A673 (cell line): ENCODE measurements around the gene BCL2L2. TPM values are rescaled to one million over a fixed set of nuclear protein-coding genes. Genes with fewer than 3 reads are reported as not detected.

Experiments
- BruUV-seq: library from RNA; stranded (reverse); fragments of 400-500 nt; replicated peaks from 2 replicates; lab custom pipeline; 2021; lab: Mats Ljungman, UMichigan
- CTCF ChIA-PET: fragments of 300-600 bp; sonication (Branson Sonifier 250); formaldehyde crosslinking; loops from one replicate; lab custom pipeline; 2022; ENCODE audit warnings: antibody characterized with exemption; lab: Charles Lee
- POLR2A ChIA-PET: fragments of 300-600 bp; sonication (Branson Sonifier 250); formaldehyde crosslinking; loops from one replicate; lab custom pipeline; 2022; ENCODE audit warnings: antibody characterized with exemption; ENCODE audit not compliant: low non-redundant PET; lab: Charles Lee
- DNase-seq: peaks from one replicate; pipeline ENCODE4 v3.0.0-alpha.2; 2015; ENCODE audit warnings: low spot score
- H3K27ac ChIP-seq: fragments of 200-600 bp; sonication (generic); 2 replicates; pipeline ENCODE4 v1.5.1; 2016; ENCODE audit warnings: mixed run types, low read depth, mild to moderate bottlenecking, mixed read lengths, antibody characterized with exemption, low read length; ENCODE audit not compliant: poor library complexity, severe bottlenecking
- H3K27me3 ChIP-seq: fragments of 200-600 bp; sonication (generic); replicated peaks from 2 replicates; pipeline ENCODE4 v1.6.1; 2017; ENCODE audit warnings: mixed run types, low read depth, mild to moderate bottlenecking, mixed read lengths, antibody characterized with exemption, low read length; ENCODE audit not compliant: insufficient read depth, poor library complexity
- H3K36me3 ChIP-seq: fragments of 200-600 bp; sonication (generic); 2 replicates; pipeline ENCODE4 v1.6.1; 2016; ENCODE audit warnings: mixed run types, mild to moderate bottlenecking, mixed read lengths, antibody characterized with exemption, low read length; ENCODE audit not compliant: insufficient read depth, poor library complexity, severe bottlenecking
- H3K4me1 ChIP-seq: fragments of 200-600 bp; sonication (generic); 2 replicates; pipeline ENCODE4 v1.6.1; 2017; ENCODE audit warnings: mixed run types, mild to moderate bottlenecking, mixed read lengths, antibody characterized with exemption, low read length; ENCODE audit not compliant: insufficient read depth, poor library complexity, severe bottlenecking
- H3K4me3 ChIP-seq: fragments of 200-600 bp; sonication (generic); 2 replicates; pipeline ENCODE4 v1.5.1; 2016; ENCODE audit warnings: low read depth, mixed run types, mild to moderate bottlenecking, mixed read lengths, low read length; ENCODE audit not compliant: poor library complexity, severe bottlenecking
- H3K9me3 ChIP-seq: fragments of 200-600 bp; sonication (generic); 2 replicates; pipeline ENCODE4 v1.6.1; 2016; ENCODE audit warnings: mixed run types, low read depth, mild to moderate bottlenecking, mixed read lengths, antibody characterized with exemption, low read length; ENCODE audit not compliant: poor library complexity, severe bottlenecking
- EZH2 ChIP-seq: fragments of 200-600 bp; sonication (generic); IDR thresholded peaks from 2 replicates; pipeline ENCODE4 v1.6.1; 2017; ENCODE audit warnings: borderline replicate concordance, low read depth, mild to moderate bottlenecking, mixed read lengths, antibody characterized with exemption, low read length; ENCODE audit not compliant: poor library complexity, severe bottlenecking
- intact Hi-C: fragments of 100-400 bp; cut with micrococcal nuclease; formaldehyde crosslinking; loops from one replicate; pipeline ENCODE4 v1.10.0; 2022; ENCODE audit not compliant: unreplicated experiment
- total RNA-seq: library from RNA; stranded (reverse); gene quantifications from 2 replicates; pipeline ENCODE4 v1.2.3, GENCODE V29; 2021
- TF ChIP-seq, protein P1 (sequence below): fragments of 300-800, 200-600 bp; sonication (generic); conservative IDR thresholded peaks from 2 replicates; pipeline ENCODE4 v1.5.1; 2017; ENCODE audit warnings: low read depth, mild to moderate bottlenecking, antibody characterized with exemption, low read length, moderate library complexity, mixed read lengths

The BCL2L2 gene
- total RNA-seq, 1 experiment from 2014 or later = 22.8 TPM

DNA sequence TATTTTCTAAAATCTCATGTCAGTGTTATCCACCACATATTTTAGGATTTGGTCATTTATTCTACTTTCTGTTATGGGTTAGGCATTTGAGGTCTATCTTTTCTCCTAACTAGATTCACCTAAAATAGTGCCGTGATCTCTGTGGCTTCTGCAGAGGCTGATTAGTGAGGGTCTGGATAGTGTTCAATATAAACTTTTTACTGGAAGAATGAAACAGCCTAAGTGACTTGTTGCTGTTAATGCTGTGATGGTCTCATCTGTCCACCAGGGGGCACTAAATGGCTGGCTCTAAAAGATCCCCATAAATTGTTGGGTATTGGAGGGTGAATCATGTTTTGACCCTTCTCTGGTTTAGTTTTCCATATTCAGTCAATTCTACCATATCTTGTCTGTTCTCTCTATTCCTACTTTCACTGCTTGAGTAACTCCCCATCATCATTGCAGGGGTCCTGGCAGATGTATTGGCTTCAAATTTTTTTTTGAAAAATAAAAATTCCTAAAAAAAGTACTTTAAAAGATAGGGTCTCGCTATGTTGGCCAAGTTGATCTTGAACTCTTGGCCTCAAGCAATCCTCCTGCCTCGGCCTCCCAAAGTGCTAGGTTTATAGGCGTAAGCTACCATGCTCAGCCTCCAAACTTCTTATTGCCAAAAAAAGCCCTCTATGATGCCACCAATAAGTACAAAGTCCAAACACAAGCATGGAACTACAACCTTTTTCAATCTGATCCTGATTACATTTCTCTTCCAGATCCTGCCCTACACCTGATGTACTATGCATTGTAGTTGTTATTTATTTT is 21.5 kb downstream of the BCL2L2 start:
- no peak overlapping the region for H3K27ac ChIP-seq
- BruUV-seq = no TSS peak
- no peak overlapping the region for H3K4me3 ChIP-seq
- no peaks in the 10 kb centered on the region for H3K27me3 ChIP-seq
- H3K9me3 ChIP-seq = no peaks in the 10 kb centered on the region
- peaks cover 32% of the 10 kb centered on the region for H3K36me3 ChIP-seq
- CTCF ChIA-PET = no interaction called here
- intact Hi-C loops = loop anchor here (1.0 to 2.0 kb wide), 2 partner anchors 52 to 231 kb away; no protein-coding TSS in a partner anchor
- H3K4me1 ChIP-seq = peaks cover 4% of the 10 kb centered on the region
- POLR2A ChIA-PET = no interaction called here
- no peak for TF ChIP-seq EZH2
- TF ChIP-seq, protein P1, sequence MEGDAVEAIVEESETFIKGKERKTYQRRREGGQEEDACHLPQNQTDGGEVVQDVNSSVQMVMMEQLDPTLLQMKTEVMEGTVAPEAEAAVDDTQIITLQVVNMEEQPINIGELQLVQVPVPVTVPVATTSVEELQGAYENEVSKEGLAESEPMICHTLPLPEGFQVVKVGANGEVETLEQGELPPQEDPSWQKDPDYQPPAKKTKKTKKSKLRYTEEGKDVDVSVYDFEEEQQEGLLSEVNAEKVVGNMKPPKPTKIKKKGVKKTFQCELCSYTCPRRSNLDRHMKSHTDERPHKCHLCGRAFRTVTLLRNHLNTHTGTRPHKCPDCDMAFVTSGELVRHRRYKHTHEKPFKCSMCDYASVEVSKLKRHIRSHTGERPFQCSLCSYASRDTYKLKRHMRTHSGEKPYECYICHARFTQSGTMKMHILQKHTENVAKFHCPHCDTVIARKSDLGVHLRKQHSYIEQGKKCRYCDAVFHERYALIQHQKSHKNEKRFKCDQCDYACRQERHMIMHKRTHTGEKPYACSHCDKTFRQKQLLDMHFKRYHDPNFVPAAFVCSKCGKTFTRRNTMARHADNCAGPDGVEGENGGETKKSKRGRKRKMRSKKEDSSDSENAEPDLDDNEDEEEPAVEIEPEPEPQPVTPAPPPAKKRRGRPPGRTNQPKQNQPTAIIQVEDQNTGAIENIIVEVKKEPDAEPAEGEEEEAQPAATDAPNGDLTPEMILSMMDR = peak; percentile 90
- DNase-seq = peak; percentile 82

DNA sequence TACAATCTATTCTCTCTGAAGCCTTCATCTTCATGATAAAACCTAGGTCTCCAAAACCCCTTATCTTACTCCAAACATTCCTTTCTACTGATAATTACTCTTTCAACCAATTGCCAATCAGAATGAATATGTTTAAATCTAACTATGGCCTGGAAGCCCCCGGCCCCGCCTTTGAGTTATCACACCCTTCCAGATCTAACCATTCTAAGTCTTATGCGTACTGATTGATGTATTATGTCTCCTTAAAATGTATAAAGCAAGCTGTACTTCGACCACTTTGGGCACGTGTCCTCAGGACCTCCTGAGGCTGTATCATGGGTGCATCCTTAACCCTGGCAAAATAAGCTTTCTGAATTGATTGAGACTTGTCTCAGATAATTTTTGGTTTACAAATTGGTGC is 29.0 kb downstream of the BCL2L2 start:
- intact Hi-C loops = loop anchor here (1.0 kb wide), 1 partner anchor 17 kb away; the partner anchor contains the start of gene SLC22A17
- H3K36me3 ChIP-seq = no peaks in the 10 kb centered on the region
- TF ChIP-seq EZH2 = no peak
- TF ChIP-seq, protein P1 = no peak
- ChIA-PET CTCF (no interaction called here), POLR2A (no interaction called here)
- peaks cover 20% of the 10 kb centered on the region for H3K9me3 ChIP-seq
- no peaks in the 10 kb centered on the region for H3K27me3 ChIP-seq
- no peak overlapping the region for H3K27ac ChIP-seq
- H3K4me3 ChIP-seq = no peak overlapping the region
- DNase-seq = no peak
- no peaks in the 10 kb centered on the region for H3K4me1 ChIP-seq
- BruUV-seq = no TSS peak

DNA sequence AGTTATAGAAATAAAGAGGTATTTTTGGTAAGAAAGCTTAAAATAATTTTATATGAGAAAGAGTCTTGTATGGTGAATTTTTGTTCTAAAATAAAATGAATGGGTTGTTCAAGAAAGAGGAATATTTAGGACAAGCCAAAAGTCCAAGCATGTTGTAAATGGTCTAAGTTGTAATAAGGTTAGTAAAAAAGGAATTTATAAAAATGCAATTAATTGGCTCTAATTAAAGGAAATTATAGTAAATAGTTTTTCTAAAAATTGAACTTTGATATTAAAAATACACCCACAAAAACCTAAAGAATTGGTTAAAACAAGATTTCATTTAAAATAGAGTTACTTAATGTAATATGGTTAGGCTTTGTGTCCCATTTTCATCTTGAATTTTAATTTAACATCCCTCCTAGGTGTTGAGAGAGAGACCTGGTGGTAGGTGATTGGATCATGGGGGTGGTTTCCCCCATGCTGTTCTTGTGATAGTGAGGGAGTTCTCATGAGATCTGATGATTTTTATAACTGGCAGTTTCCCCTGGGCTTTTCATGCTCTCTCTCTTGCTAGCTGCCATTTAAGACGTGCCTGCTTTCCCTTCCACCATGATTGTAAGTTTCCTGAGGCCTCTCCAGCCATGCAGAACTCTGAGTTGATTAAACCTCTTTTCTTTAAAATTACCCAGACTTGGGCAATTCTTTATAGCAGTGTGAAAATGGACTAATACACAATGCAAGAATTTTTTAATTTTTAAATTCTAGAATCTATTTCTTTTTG is 33.1 kb downstream of the BCL2L2 start:
- Histone ChIP-seq H3K4me1 (no peaks in the 10 kb centered on the region), H3K4me3 (no peak overlapping the region), H3K36me3 (no peaks in the 10 kb centered on the region), H3K9me3 (peaks cover 23% of the 10 kb centered on the region), H3K27ac (no peak overlapping the region), H3K27me3 (no peaks in the 10 kb centered on the region)
- no peak for TF ChIP-seq EZH2
- TF ChIP-seq, protein P1 = no peak
- DNase-seq = no peak
- POLR2A ChIA-PET = no interaction called here
- CTCF ChIA-PET = no interaction called here
- no TSS peak for BruUV-seq
- intact Hi-C loops = no loop called here
